Gastrocnemius medialis (tissue), 4 donors: ENCODE results near the gene RNASE12. TPM values are rescaled to one million over a fixed set of nuclear protein-coding genes. Genes with fewer than 3 reads are reported as not detected.
A peak's percentile ranks its signal among the peaks of the same experiment; 100 is the strongest.

Experiments used
- ATAC-seq, 2 donors: fragments of 150-250 bp; one replicate each; pipeline ENCODE4 v1.9.1; 2016
- DNase-seq, 2 donors: peaks; one replicate each; pipeline ENCODE4 v3.0.0-alpha.2; 2019
- H3K27ac ChIP-seq, 4 donors: fragments of 200-600 bp; sonication (generic); 1 replicate in 1 of 4; 2 replicates in 3 of 4; pipeline ENCODE4 v1.5.1; 2016 to 2018; ENCODE audit warnings: mild to moderate bottlenecking in 2 of 4, moderate library complexity in 1 of 4
- H3K27me3 ChIP-seq, 3 donors: fragments of 200-600 bp; sonication (generic) in 2 of 3; 1 replicate in 1 of 3; 2 replicates in 2 of 3; pipeline versions ENCODE4 v1.5.1 to v1.6.0; 2016 to 2019; ENCODE audit warnings: mild to moderate bottlenecking in 1 of 3, moderate library complexity in 1 of 3
- H3K36me3 ChIP-seq, 2 donors: fragments of 200-600 bp; sonication (generic) in 1 of 2; one replicate each; pipeline ENCODE4 v1.5.1; 2017 to 2018
- H3K4me1 ChIP-seq, 2 donors: fragments of 200-600 bp; sonication (generic) in 1 of 2; one replicate each; pipeline ENCODE4 v1.5.1; 2016 to 2017; ENCODE audit warnings: mild to moderate bottlenecking in 2 of 2
- H3K4me3 ChIP-seq, 4 donors: fragments of 200-600 bp; sonication (generic) in 3 of 4; 1 replicate in 1 of 4; 2 replicates in 3 of 4; pipeline ENCODE4 v1.5.1; 2016 to 2019; ENCODE audit warnings: mild to moderate bottlenecking in 2 of 4
- H3K9me3 ChIP-seq, 3 donors: fragments of 200-600 bp; sonication (generic) in 2 of 3; 1 replicate in 1 of 3; 2 replicates in 2 of 3; pipeline ENCODE4 v1.5.1; 2016 to 2019
- CTCF ChIP-seq, 5 experiments: fragments of 450-650 bp in 3 of 5; fragments of 200-600 bp in 2 of 5; sonication (generic) in 2 of 5; IDR thresholded peaks in 4 of 5; conservative IDR thresholded peaks in 1 of 5; 1 replicate in 4 of 5; 2 replicates in 1 of 5; pipeline ENCODE4 v1.5.1; 2016 to 2019; ENCODE audit warnings: antibody characterized with exemption in 5 of 5, mild to moderate bottlenecking in 3 of 5, moderate library complexity in 3 of 5
- POLR2A ChIP-seq, 2 donors: fragments of 450-650 bp; IDR thresholded peaks; one replicate each; pipeline ENCODE4 v1.6.1; 2017; ENCODE audit warnings: antibody characterized with exemption in 2 of 2, mild to moderate bottlenecking in 2 of 2, moderate library complexity in 2 of 2
- in situ Hi-C, 4 donors: fragments of 200-750 bp; cut with MboI; loops; one replicate each; pipeline versions ENCODE4 v1.15.0 to v1.8.0; 2017; ENCODE audit warnings: low sequenced_read_pairs in 4 of 4
- intact Hi-C: fragments of 100-400 bp; cut with DNase I; formaldehyde crosslinking; loops from one replicate; pipeline ENCODE4 v1.15.1; 2023; ENCODE audit warnings: low total_unique reads
- total RNA-seq, 4 donors: library from RNA; depleted of rRNA; stranded (reverse); fragments of >200 nt; gene quantifications; one replicate each; pipeline versions ENCODE4 v1.1.0 to v1.2.3, GENCODE V29; 2016

The RNASE12 gene
- total RNA-seq, 4 donors from 2014 or later, result not detected

- intact Hi-C loops (no loop called here), in situ Hi-C loops (no loop called here)
- Histone ChIP-seq H3K4me3 (no peak overlapping the region), H3K36me3 (no peaks in the 10 kb centered on the region), H3K27ac (no peak overlapping the region), H3K27me3 (peaks cover 51 to 84% (median 66%) of the 10 kb centered on the region in 3 donors), H3K4me1 (peaks cover 5 to 8% of the 10 kb centered on the region in 2 donors), H3K9me3 (no peaks in the 10 kb centered on the region)
- TF ChIP-seq CTCF (IDR thresholded peaks at IDR 0.05 in 4 of 5, conservative IDR thresholded peaks at IDR 0.05 in 1 of 5) (no peak), POLR2A (IDR thresholded peaks at IDR 0.05) (no peak)
- no peak for ATAC-seq
- no peak for DNase-seq
Measured at GRCh38 chr14:20626274-20626673, 35.1 kb upstream of the RNASE12 start.

GRCh38 chr14:20624495-20625070, 33.4 kb upstream of the RNASE12 start:
- TF ChIP-seq POLR2A (IDR thresholded peaks at IDR 0.05) (no peak), CTCF (IDR thresholded peaks at IDR 0.05 in 4 of 5, conservative IDR thresholded peaks at IDR 0.05 in 1 of 5) (no peak)
- H3K9me3 ChIP-seq, result no peaks in the 10 kb centered on the region
- H3K36me3 ChIP-seq, result no peaks in the 10 kb centered on the region
- peaks cover 0 to 5% of the 10 kb centered on the region in 2 donors for H3K4me1 ChIP-seq
- intact Hi-C loops (no loop called here), in situ Hi-C loops (loop anchor here in 2 of 4 donors (25.0 kb wide), 1 partner anchor 212 kb away; the partner anchor contains the start of gene TEP1 (in 2 of the 2))
- peaks cover 35 to 69% (median 51%) of the 10 kb centered on the region in 3 donors for H3K27me3 ChIP-seq
- peak overlapping the region; percentile 17 to 37 (median 28) for H3K4me3 ChIP-seq
- ATAC-seq (peak in 1 of 2 donors; percentile 51), DNase-seq (peak; percentile 24 to 34)
- no peak overlapping the region for H3K27ac ChIP-seq

- Histone ChIP-seq H3K27ac (no peak overlapping the region), H3K4me1 (peaks cover 0 to 5% of the 10 kb centered on the region in 2 donors), H3K27me3 (peaks cover 28 to 62% (median 44%) of the 10 kb centered on the region in 3 donors), H3K36me3 (no peaks in the 10 kb centered on the region), H3K4me3 (no peak overlapping the region), H3K9me3 (no peaks in the 10 kb centered on the region)
- TF ChIP-seq CTCF (IDR thresholded peaks at IDR 0.05 in 4 of 5, conservative IDR thresholded peaks at IDR 0.05 in 1 of 5), result no peak
- TF ChIP-seq POLR2A (IDR thresholded peaks at IDR 0.05), result no peak
- intact Hi-C loops, result no loop called here
- ATAC-seq (no peak), DNase-seq (no peak)
- in situ Hi-C loops, result loop anchor here in 2 of 4 donors (25.0 kb wide), 1 partner anchor 211 kb away; the partner anchor contains the start of gene TEP1 (in 2 of the 2)
Measured at GRCh38 chr14:20623798-20624197, 32.6 kb upstream of the RNASE12 start.

DNA sequence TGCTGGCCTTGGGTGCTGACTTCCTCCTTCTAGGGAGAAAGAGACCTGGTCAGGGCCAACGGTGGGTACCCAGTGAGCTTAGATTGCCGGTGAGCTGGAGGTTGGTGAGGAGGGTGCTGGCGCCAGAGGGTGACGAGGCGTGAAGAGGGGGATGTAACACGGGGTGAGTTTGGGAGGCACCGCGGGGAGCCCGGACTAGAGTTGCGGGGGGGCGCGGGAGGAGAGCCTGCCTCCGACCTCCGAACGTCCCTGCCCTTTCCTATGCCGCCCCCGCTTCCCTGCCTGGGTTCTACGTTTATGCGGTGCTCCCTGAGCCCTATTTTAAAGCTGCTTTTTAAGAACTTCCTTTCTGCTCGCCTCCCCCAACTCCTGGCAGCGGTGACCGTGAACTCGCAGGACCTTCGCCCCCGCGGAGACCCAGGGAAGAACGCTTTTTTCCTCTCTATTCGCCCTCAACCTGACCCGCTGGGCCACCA, 31.7 kb upstream of the RNASE12 start:
- H3K27ac ChIP-seq, result no peak overlapping the region
- no peaks in the 10 kb centered on the region for H3K36me3 ChIP-seq
- in situ Hi-C loops, result loop anchor here in 2 of 4 donors (25.0 kb wide), 1 partner anchor 211 kb away; the partner anchor contains the start of gene TEP1 (in 2 of the 2)

More for the DNA sequence above, 31.7 kb upstream of the RNASE12 start:
- no peak for ATAC-seq
- H3K27me3 ChIP-seq, result peaks cover 21 to 52% (median 36%) of the 10 kb centered on the region in 3 donors
- peaks cover 0 to 5% of the 10 kb centered on the region in 2 donors for H3K4me1 ChIP-seq
- peak overlapping the region in 1 of 4 donors; percentile 18 for H3K4me3 ChIP-seq
- intact Hi-C loops, result no loop called here
- no peak for DNase-seq
- no peaks in the 10 kb centered on the region for H3K9me3 ChIP-seq
- TF ChIP-seq CTCF (IDR thresholded peaks at IDR 0.05 in 4 of 5, conservative IDR thresholded peaks at IDR 0.05 in 1 of 5), result no peak
- no peak for TF ChIP-seq POLR2A (IDR thresholded peaks at IDR 0.05)
